Measurements from ENCODE around the gene OXER1. TPM values are rescaled to one million over a fixed set of nuclear protein-coding genes. Genes with fewer than 3 reads are reported as not detected.
A peak's percentile ranks its signal among the peaks of the same experiment; 100 is the strongest.

Gene OXER1
- polyA plus RNA-seq, 1 donor (not counting 4 experiments of a cell fraction or from before 2014, with no cell fraction given) = not detected

DNA sequence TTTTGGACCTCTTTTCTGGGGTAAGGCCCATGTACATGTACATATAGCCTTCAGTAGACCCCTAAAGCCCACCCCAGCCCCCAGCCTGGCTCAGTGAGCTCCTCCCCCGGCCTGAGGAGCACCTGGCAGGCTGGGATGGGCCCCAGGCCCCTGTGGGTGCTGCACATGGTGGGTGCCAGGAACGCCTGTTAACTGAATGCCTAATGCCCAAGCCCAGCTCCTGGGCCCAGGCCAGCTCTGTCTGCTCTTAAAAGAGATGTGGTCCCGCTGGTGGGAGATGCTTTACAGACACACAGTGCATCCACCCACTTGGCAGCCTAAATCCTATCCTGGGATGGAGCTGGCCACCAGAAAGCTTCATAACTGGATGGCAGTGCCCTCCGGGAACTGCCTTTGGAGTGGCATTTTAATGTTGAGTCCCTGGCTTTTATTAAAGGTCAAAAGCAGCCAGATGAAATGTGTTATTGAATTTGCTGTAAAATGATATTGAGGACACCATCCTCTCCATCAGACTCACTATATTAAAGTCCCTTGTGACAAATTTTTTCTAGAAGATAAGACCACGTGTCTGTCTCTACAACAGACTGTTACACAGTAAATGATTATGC, 7.7 kb upstream of the OXER1 start:
- Histone ChIP-seq H3K4me3 (ENCODE audit: control insufficient read depth in 2 of 3, extremely low read depth in 1 of 3, insufficient read depth in 2 of 3, low read depth in 1 of 3, low read length in 3 of 3) (no peak overlapping the region), H3K9me3 (ENCODE audit: control insufficient read depth, low read depth, low read length) (no peaks in the 10 kb centered on the region), H3K9ac (ENCODE audit: control insufficient read depth, extremely low read depth, insufficient read depth, low read length) (no peak overlapping the region), H3K79me2 (ENCODE audit: control insufficient read depth, insufficient read depth, low read length) (no peaks in the 10 kb centered on the region), H3K9me1 (ENCODE audit: control insufficient read depth, extremely low read depth, insufficient read depth, low read length) (no peaks in the 10 kb centered on the region), H4K20me1 (ENCODE audit: control insufficient read depth, extremely low read depth, insufficient read depth, low read length) (no peaks in the 10 kb centered on the region), H3K4me2 (ENCODE audit: control insufficient read depth, extremely low read depth, insufficient read depth, low read depth, low read length) (no peak overlapping the region), H3K27me3 (ENCODE audit: control insufficient read depth, extremely low read depth, insufficient read depth, low read length) (no peaks in the 10 kb centered on the region), H3K36me3 (ENCODE audit: control insufficient read depth in 2 of 2, extremely low read depth in 1 of 2, insufficient read depth in 2 of 2, low read length in 2 of 2) (no peaks in the 10 kb centered on the region), H3K27ac (ENCODE audit: control insufficient read depth, insufficient read depth, low read length) (no peak overlapping the region), H3K4me1 (ENCODE audit: control insufficient read depth, extremely low read depth, insufficient read depth, low read length) (no peaks in the 10 kb centered on the region), H2AFZ (ENCODE audit: control insufficient read depth, low read length) (no peak overlapping the region)
- TF ChIP-seq EZH2 (IDR thresholded peaks at IDR 0.05; ENCODE audit: low read length) = no peak
- TF ChIP-seq, protein P1, sequence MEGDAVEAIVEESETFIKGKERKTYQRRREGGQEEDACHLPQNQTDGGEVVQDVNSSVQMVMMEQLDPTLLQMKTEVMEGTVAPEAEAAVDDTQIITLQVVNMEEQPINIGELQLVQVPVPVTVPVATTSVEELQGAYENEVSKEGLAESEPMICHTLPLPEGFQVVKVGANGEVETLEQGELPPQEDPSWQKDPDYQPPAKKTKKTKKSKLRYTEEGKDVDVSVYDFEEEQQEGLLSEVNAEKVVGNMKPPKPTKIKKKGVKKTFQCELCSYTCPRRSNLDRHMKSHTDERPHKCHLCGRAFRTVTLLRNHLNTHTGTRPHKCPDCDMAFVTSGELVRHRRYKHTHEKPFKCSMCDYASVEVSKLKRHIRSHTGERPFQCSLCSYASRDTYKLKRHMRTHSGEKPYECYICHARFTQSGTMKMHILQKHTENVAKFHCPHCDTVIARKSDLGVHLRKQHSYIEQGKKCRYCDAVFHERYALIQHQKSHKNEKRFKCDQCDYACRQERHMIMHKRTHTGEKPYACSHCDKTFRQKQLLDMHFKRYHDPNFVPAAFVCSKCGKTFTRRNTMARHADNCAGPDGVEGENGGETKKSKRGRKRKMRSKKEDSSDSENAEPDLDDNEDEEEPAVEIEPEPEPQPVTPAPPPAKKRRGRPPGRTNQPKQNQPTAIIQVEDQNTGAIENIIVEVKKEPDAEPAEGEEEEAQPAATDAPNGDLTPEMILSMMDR (optimal IDR thresholded peaks at IDR 0.05 in 1 of 3, IDR thresholded peaks at IDR 0.05 in 1 of 3, conservative IDR thresholded peaks at IDR 0.05 in 1 of 3; ENCODE audit: extremely low read depth in 1 of 3, insufficient read depth in 2 of 3, low read length in 3 of 3) = no peak
- dilution Hi-C loops (cut with MboI; ENCODE audit: extremely low pct_ligation_motif_present, low sequenced_read_pairs) = no loop called here
- DNase-seq (ENCODE audit: low read depth, low spot score) = no peak
- FAIRE-seq = no peak

DNA sequence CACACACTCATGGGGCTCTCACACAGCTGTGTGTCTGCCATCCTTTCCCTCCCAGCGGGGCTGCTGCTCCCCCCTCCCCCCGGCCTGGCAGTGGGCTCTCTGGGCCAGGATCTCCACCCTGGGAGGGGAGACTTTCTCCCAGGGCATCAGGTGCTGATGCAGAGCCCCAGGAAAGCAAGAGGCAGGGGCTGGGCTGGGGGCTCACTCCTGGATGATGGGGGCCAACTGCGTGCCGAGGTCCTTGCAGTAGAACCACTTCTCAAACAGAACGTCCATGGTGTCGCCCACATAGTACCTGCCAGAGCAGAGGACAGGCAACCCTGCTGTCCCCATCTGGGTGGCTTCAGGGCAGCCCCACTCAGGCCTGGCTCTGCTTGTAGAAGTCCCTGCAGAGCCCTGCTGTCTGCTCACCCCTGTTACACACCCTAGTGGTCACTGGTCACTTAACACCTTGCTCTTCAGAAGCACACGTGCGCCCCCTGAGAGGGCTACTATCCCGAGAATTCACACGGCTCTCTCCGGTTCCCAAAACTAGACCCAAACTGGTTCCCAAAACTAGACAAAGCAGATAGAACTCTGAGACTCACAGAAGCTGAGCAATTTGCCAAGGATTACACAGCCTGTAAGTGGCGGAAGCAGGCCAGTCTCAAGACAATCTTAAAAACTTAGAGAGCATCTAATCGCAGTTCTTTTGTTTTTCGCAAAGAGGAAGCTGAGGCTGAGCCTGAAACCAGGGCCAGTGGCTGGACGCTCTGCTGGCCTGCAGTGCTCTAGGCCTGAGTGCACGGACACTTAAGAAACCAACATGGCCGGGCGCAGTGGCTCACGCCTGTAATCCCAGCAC, 6.6 kb upstream of the OXER1 start:
- H2AFZ ChIP-seq (ENCODE audit: control insufficient read depth, low read length) = no peak overlapping the region
- dilution Hi-C loops (cut with MboI; ENCODE audit: extremely low pct_ligation_motif_present, low sequenced_read_pairs) = no loop called here
- no peak overlapping the region for H3K9ac ChIP-seq (ENCODE audit: control insufficient read depth, extremely low read depth, insufficient read depth, low read length)
- H3K79me2 ChIP-seq (ENCODE audit: control insufficient read depth, insufficient read depth, low read length) = no peaks in the 10 kb centered on the region
- no peaks in the 10 kb centered on the region for H3K9me3 ChIP-seq (ENCODE audit: control insufficient read depth, low read depth, low read length)
- no peak overlapping the region for H3K27ac ChIP-seq (ENCODE audit: control insufficient read depth, insufficient read depth, low read length)
- H3K4me2 ChIP-seq (ENCODE audit: control insufficient read depth, extremely low read depth, insufficient read depth, low read depth, low read length) = no peak overlapping the region
- FAIRE-seq (no peak), DNase-seq (ENCODE audit: low read depth, low spot score) (no peak)
- no peaks in the 10 kb centered on the region for H3K27me3 ChIP-seq (ENCODE audit: control insufficient read depth, extremely low read depth, insufficient read depth, low read length)
- TF ChIP-seq EZH2 (IDR thresholded peaks at IDR 0.05; ENCODE audit: low read length) = no peak
- TF ChIP-seq, protein P1 (optimal IDR thresholded peaks at IDR 0.05 in 1 of 3, IDR thresholded peaks at IDR 0.05 in 1 of 3, conservative IDR thresholded peaks at IDR 0.05 in 1 of 3; ENCODE audit: extremely low read depth in 1 of 3, insufficient read depth in 2 of 3, low read length in 3 of 3) = peak; percentile 14 to 57 (median 42)
- no peak overlapping the region for H3K4me3 ChIP-seq (ENCODE audit: control insufficient read depth in 2 of 3, extremely low read depth in 1 of 3, insufficient read depth in 2 of 3, low read depth in 1 of 3, low read length in 3 of 3)
- H3K9me1 ChIP-seq (ENCODE audit: control insufficient read depth, extremely low read depth, insufficient read depth, low read length) = no peaks in the 10 kb centered on the region
- no peaks in the 10 kb centered on the region for H4K20me1 ChIP-seq (ENCODE audit: control insufficient read depth, extremely low read depth, insufficient read depth, low read length)
- H3K4me1 ChIP-seq (ENCODE audit: control insufficient read depth, extremely low read depth, insufficient read depth, low read length) = no peaks in the 10 kb centered on the region
- H3K36me3 ChIP-seq (ENCODE audit: control insufficient read depth in 2 of 2, extremely low read depth in 1 of 2, insufficient read depth in 2 of 2, low read length in 2 of 2) = no peaks in the 10 kb centered on the region
